Retina (tissue), 1 donor: ENCODE results near the gene TRIM75.
"Not testable (repeated sequence)": the region's sequence is repeated elsewhere in the genome, so short reads cannot be mapped to it uniquely, and the experiment has no call there.

Experiments used
- DNase-seq: peaks from one replicate; pipeline ENCODE4 v3.0.0-alpha.2; 2016

The TRIM75 gene

DNA sequence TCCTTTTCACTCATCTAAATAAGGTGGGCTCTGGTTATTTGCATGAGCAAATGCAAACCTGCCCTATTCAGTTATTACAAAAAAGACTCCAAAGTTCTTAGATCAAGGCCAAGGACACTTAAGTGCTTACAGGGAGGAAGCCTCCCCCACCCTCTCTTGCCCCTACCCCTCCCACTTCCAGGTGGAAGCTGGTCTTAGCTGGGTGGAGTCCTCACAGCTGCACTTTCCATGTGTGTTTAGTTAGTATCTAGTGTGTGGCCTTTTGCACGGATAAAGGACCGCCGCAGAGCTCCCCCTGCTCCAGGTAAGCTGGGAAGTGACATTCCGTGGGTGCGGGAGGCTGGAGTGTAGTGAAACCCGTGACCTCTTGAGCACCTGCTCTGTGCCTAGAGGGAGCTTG lies at the start of gene TRIM75:
TRIM75 (plus strand) TSS at position 222 of the 400 bp plus-strand sequence. CDS start 5,282 bp downstream, outside the sequence.
- no peak for DNase-seq

DNA sequence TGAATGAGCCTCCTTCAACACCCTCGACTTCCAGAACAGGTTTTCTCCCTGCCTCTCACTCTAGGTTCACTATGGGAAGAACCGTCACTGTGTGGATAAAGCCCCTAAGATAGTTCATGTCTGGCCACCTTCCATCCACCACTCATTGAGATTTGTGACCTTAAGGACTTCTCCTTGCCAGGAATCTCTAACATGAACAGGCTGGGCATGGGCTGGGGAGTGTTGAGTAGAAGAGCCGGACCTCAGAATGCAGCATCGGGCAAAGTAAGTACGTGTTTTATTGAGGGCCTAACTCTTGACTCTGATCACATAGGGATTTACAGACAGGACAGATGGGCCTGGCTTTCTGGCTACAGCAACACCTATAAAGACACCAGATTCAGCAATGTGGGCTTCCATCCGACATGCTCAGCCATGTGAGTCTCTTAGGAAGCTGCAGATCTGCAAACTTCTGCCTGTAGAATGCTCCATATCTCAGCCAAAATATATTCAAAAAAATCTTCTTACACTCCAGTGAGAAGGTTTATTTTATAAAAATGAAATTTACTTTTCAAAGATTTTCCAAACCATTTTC lies 48.2 kb upstream of the TRIM75 start:
- no peak for DNase-seq

GRCh38 chr4:165006456-165006855 lies 47.2 kb upstream of the TRIM75 start:
- no peak for DNase-seq

GRCh38 chr4:165006886-165007285 lies 46.8 kb upstream of the TRIM75 start:
- no peak for DNase-seq

DNA sequence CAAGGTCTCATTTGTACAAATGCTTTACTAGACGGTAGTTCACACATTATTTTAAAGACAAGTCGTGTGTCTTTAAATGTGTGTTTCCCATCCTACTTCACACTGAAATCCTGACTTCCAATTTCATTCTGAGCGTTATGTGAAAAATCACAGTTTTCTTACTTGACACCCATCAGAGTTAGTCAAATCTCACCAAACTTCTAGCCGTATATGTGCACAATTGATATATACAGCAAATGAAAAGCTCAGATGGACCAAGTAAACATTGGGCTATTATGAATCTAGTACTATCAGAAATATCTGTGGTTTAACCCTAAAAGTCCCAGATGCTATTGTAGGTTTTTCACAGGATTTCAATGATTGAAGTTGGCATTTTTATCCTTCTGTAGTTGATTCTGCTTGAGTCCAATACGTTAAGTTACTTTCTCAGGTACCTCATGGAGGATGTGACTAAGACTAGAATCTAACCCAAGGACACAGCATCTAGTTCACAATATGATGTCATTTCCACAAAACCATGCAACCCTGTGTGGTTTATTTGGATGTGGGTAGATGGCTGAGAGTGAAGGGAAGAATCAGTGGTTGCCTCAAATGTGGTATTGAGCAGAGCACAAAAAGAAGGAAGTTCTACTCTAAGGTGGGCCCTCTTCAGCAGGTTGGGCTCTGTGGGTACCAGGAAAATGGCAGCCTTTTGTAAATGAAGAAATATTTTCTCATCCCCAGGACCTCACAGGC lies 44.0 kb upstream of the TRIM75 start:
- DNase-seq: no peak

GRCh38 chr4:165010487-165010886 lies 43.2 kb upstream of the TRIM75 start:
- no peak for DNase-seq

GRCh38 chr4:165010991-165011390 lies 42.7 kb upstream of the TRIM75 start:
- DNase-seq: no peak

DNA sequence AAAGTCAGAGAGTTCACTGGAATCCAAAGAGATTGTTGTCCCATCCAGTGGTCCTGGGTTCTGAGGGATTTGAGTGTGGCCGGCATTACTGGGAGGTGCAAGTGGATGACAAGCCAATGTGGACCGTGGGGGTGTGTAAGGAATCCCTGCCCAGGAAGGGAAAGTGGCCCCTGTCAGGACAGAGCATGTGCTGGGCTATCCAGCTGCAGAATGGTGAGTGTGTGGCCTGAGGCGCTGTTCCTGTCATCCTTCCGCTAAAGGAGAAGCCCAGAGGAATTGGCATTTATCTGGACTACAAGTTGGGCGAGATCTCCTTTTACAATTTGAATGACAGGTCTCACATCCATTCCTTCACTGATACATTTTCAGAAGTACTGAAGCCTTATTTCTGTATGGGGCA lies 42.3 kb upstream of the TRIM75 start:
- no peak for DNase-seq

GRCh38 chr4:165013691-165014090 lies 40.0 kb upstream of the TRIM75 start:
- no peak for DNase-seq

GRCh38 chr4:165016971-165017370 lies 36.7 kb upstream of the TRIM75 start:
- DNase-seq: no peak

DNA sequence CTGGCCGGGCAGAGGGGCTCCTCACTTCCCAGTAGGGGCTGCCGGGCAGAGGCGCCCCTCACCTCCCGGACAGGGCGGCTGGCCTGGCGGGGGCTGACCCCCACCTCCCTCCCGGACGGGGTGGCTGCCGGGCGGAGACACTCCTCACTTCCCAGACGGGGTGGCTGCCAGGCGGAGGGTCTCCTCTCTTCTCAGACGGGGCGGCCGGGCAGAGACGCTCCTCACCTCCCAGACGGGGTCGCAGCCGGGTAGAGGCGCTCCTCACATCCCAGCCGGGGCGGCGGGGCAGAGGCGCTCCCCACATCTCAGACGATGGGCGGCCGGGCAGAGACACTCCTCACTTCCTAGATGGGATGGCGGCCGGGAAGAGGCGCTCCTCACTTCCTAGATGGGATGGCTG lies 33.7 kb upstream of the TRIM75 start:
- DNase-seq: not testable (repeated sequence)

DNA sequence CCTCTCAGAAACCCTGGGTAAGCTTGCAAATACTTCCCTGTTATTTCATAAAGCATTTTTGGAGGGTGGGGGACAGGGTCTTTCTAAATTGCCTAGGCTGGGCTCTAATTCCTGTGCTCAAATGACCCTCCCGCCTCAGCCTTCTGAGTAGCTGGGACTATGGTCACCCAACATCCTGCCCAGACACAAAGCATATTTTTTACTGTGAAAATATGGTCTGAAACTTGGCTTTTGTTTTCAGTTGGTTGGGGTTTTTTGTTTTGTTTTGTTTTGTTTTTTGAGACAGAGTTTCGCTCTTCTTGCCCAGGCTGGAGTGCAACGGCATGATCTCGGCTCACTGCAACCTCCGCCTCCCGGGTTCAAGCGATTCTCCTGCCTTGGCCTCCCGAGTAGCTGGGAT lies 27.9 kb upstream of the TRIM75 start:
- DNase-seq: not testable (repeated sequence)

- no peak for DNase-seq
Measured at GRCh38 chr4:165027762-165028402, 25.8 kb upstream of the TRIM75 start.

DNA sequence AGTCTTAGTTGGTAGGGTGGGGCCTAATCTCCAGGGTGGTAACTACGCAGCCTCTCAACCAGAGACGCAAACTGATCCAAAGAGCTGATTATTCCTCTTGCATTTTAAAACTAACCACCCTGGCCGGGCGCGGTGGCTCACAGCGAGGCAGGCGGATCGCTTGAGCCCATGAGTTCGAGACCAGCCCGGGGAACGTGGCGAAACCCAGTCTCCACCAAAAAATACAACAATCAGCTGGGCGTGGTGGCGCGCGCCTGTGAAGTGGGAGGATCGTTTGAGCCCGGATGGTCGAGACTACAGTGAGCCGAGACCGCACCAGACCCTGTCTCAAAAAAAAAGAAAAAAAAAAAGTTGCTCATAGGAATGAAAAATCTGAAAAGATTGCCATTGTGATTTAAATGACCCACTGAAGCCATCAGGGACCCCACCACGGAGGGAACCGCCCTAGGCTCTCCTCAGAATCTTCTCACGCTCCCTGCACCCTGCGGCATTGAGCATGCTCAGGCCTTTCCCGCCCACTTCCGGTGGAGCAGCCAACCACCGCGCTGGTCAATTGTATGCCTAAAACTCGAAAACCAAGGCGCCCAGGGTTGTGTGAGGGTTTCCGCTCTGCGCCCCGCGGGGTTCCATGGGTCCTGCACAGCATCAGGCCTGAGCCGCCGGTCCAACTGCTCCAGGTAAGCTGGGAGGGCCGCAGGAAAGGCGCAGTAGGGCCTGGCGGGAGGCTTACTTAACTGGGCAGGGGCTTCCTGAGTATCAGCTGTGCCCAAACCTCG lies 22.0 kb upstream of the TRIM75 start, which contains the start of gene TRIM60:
TRIM60 (plus strand) TSS at position 564 of the 776 bp plus-strand sequence. CDS start 8,074 bp downstream, outside the sequence.
- DNase-seq: no peak

DNA sequence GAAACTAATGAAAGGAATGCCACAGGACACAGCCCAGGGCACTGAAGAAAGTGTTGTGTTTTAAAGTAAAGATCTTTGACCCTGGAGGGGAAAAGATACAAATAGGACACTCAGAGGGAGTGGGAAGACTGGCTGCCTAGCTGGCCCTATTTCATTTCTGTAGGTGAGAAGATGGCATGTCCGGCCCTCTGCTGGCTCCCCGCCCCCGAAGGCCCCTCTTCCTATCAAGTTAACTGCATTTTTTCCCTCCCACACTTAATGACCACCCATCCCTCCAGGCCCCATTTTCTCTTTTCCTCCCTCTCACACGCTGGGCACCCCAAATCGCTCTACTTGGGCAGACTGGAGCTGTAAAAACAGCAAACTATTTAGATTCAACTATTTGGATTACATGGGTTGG lies 5.5 kb upstream of the TRIM75 start:
- no peak for DNase-seq

- no peak for DNase-seq
Measured at GRCh38 chr4:165052627-165053026, 1.0 kb upstream of the TRIM75 start.

- DNase-seq: no peak
Measured at GRCh38 chr4:165055601-165056000, 1.9 kb downstream of the TRIM75 start.

DNA sequence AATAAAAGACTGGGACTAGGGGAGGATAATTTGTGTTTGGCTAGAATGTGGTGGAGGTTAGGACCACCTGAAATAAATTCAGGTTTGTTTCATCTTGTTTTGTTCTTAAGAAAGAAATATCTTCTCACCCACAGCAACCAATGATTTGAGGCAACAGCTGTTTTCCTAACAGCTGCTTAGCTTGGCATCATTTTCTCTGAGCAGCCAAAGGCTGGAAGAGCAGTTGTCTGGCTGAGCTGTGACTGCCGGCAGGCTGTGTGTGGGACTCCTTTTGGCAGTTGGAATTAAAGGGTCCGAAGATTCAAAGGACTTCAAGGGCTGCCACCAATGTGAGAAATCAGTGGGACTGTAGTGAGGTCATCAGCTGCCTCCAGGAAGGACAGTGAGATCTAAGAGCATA lies 5.0 kb downstream of the TRIM75 start:
- no peak for DNase-seq

GRCh38 chr4:165059386-165059785 lies 5.7 kb downstream of the TRIM75 start:
- no peak for DNase-seq

DNA sequence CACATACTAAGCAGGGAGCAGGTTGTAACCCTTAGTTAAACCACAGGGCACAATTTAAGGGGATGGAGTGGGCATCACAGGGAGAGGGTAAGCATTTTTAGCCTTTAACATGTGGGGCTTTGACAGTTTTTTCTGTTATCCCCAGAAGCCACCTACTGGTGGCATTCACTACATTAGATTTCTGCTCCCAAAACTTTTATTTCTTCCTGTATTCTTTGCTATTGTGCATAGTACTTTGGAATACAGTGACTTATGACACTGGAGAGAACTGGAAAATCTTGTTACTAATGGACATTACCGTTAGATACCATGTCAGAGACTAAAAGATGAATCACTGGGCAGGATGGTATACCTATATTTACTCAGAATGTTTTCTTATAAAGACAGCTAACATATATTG lies 7.3 kb downstream of the TRIM75 start:
- no peak for DNase-seq

GRCh38 chr4:165070560-165070959 lies 16.9 kb downstream of the TRIM75 start:
- no peak for DNase-seq

DNA sequence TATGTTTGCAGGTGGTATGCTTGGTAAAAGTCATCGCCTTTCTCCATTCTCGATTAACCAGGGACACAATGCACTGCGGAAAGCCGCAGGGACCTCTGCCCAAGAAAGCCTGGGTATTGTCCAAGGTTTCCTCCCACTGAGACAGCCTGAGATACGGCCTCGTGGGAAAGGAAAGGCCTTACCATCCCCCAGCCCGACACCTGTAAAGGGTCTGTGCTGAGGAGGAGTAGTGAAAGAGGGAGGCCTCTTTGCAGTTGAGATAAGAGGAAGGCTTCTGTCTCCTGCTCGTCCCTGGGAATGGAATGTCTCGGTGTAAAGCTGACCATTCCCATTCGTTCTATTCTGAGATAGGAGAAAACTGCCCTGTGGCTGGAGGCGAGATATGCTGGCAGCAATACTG lies 19.7 kb downstream of the TRIM75 start:
- DNase-seq: not testable (repeated sequence)

DNA sequence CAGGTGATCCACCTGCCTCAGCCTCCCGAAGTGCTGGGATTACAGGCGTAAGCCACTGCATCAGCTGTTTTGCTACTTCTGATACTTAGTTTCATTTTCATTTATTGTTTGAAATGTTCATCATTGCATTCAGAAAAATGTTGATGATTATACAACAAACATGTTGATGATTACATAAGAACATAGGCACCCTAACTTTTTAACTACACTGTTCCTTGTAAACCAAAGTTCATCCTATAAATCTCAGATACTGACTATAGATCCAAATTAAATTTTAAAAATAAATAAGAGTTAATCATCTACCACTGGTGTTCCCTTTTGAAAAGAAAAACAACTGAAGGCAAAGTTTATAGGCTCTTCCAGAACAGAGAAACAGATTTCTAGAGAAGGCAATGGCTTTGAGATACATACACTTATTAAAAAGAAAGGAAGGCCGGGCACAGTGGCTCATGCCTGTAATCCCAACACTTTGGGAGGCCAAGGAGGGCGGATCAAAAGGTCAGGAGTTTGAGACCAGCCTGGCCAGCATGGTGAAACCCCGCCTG lies 23.4 kb downstream of the TRIM75 start:
- no peak for DNase-seq
